Vagina (tissue), 2 donors: Measurements from ENCODE around the gene ROR1.

Experiments
- POLR2A ChIP-seq, 2 donors: fragments of 450-650 bp; IDR thresholded peaks; one replicate each; pipeline ENCODE4 v1.6.1; 2017; ENCODE audit warnings: antibody characterized with exemption in 2 of 2, mild to moderate bottlenecking in 2 of 2, moderate library complexity in 2 of 2
- POLR2AphosphoS5 ChIP-seq, 2 donors: sonication (generic); formaldehyde crosslinking; IDR thresholded peaks; one replicate each; pipeline ENCODE4 v1.9.0; 2017; ENCODE audit warnings: antibody characterized with exemption in 2 of 2, mild to moderate bottlenecking in 2 of 2, low read depth in 1 of 2; ENCODE audit not compliant: insufficient read depth in 1 of 2
- TF ChIP-seq, protein P1 (sequence below), 3 experiments: fragments of 450-650 bp in 2 of 3; fragments of 200-600 bp in 1 of 3; sonication (generic) in 1 of 3; IDR thresholded peaks; one replicate each; pipeline ENCODE4 v1.5.1; 2017 to 2019; ENCODE audit warnings: antibody characterized with exemption in 3 of 3, mild to moderate bottlenecking in 2 of 3, moderate library complexity in 2 of 3

DNA sequence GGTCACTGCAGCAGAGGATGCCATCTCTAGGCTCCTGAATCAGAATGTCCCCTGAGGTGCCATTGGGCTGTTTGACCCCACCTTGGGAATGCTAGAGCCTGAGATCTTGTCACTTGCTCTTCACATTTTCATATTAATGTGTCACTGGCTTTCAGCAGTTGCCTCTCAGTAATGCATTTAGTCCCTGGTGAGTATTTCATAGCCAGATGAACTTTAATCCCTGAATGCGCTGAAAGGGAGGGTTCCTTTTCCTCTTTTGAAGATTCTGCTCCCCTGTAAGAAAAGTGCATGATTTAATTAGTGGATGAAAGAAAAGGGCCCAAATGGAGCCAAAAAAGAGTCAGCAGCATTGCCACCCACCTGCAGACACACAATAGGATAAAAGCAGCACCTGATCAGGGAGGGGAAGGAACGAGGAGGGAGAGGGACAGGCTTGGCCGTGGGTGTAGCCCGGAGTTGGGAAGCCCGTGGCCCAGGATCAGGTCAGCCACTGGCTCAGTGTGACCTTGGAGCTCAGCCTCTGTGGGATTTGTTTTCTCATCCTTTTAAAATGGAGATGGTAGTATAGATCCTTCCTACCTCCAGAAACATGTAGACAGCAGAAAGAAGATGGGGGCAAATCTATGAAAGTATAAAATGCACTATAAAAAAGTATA, 31.1 kb downstream of the ROR1 start:
- TF ChIP-seq, protein P1, sequence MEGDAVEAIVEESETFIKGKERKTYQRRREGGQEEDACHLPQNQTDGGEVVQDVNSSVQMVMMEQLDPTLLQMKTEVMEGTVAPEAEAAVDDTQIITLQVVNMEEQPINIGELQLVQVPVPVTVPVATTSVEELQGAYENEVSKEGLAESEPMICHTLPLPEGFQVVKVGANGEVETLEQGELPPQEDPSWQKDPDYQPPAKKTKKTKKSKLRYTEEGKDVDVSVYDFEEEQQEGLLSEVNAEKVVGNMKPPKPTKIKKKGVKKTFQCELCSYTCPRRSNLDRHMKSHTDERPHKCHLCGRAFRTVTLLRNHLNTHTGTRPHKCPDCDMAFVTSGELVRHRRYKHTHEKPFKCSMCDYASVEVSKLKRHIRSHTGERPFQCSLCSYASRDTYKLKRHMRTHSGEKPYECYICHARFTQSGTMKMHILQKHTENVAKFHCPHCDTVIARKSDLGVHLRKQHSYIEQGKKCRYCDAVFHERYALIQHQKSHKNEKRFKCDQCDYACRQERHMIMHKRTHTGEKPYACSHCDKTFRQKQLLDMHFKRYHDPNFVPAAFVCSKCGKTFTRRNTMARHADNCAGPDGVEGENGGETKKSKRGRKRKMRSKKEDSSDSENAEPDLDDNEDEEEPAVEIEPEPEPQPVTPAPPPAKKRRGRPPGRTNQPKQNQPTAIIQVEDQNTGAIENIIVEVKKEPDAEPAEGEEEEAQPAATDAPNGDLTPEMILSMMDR (IDR thresholded peaks at IDR 0.05), result no peak
- no peak for TF ChIP-seq POLR2A (IDR thresholded peaks at IDR 0.05)
- TF ChIP-seq POLR2AphosphoS5 (IDR thresholded peaks at IDR 0.05; ENCODE audit: insufficient read depth in 1 of 2, low read depth in 1 of 2), result no peak
